ENCODE results near the gene MAPK7. TPM values are rescaled to one million over a fixed set of nuclear protein-coding genes. Genes with fewer than 3 reads are reported as not detected.

Gene MAPK7
- total RNA-seq, 1 donor from 2014 or later = 7.2 TPM

DNA sequence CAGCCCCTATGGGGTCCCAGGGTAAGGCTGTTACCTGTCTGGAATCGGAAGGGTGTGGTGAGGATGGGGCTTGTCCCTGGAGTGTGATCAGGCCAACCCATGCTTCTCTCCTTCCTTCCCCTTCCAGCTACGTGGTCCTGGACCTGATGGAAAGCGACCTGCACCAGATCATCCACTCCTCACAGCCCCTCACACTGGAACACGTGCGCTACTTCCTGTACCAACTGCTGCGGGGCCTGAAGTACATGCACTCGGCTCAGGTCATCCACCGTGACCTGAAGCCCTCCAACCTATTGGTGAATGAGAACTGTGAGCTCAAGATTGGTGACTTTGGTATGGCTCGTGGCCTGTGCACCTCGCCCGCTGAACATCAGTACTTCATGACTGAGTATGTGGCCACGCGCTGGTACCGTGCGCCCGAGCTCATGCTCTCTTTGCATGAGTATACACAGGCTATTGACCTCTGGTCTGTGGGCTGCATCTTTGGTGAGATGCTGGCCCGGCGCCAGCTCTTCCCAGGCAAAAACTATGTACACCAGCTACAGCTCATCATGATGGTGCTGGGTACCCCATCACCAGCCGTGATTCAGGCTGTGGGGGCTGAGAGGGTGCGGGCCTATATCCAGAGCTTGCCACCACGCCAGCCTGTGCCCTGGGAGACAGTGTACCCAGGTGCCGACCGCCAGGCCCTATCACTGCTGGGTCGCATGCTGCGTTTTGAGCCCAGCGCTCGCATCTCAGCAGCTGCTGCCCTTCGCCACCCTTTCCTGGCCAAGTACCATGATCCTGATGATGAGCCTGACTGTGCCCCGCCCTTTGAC, 2.4 kb downstream of the MAPK7 start:
- DNase-seq (ENCODE audit: low read depth in 2 of 2) = no peak

DNA sequence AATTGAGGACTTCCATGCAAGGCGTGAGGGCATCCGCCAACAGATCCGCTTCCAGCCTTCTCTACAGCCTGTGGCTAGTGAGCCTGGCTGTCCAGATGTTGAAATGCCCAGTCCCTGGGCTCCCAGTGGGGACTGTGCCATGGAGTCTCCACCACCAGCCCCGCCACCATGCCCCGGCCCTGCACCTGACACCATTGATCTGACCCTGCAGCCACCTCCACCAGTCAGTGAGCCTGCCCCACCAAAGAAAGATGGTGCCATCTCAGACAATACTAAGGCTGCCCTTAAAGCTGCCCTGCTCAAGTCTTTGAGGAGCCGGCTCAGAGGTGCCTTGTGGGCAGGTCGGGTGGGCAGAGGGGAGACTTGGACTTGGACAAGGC, 3.1 kb downstream of the MAPK7 start:
- DNase-seq (ENCODE audit: low read depth in 2 of 2) = no peak

GRCh38 chr17:19381741-19382444, 3.6 kb downstream of the MAPK7 start:
- DNase-seq (ENCODE audit: low read depth in 2 of 2) = no peak

- no peak for DNase-seq (ENCODE audit: low read depth in 2 of 2)
Measured at GRCh38 chr17:19382531-19383444, 4.5 kb downstream of the MAPK7 start.

DNA sequence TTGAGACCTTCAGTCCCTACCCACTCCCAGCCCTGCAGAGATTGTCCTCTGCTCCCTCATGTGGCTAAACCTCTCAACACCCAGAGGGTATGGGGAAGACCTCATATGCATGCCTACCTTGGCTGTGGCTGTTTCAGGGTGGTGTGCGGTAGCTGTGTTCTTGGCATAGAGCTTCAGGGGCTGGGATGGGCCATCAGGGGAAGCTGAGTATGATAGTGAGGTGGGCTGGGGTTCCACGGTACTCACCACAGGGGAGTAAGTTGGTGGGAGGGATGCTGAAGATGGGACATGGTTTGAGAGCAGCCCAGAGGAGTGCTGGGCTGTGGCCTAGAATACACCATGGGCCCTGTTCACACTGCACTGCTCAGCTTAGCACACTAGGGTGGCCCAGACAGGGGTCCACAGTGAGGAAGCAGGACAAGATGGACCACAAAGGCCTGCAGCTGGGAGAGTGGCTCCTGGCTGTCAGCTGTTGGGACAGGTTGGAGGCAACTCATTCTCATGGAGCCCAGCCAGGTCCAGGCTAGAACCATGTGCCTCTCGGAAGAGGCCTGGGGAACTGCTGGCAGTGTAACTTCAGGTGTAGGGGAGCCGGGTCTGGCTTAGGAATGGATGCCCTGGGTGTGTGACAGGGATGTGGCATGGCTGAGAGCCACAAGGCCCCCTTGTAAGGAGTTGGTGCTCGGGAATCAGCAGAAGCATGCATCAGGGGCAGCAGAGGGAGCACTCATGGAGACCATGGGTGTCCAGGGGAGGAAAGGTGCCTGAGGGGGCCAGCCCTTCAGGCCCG, 5.6 kb downstream of the MAPK7 start:
- DNase-seq (ENCODE audit: low read depth in 2 of 2) = no peak

- no peak for DNase-seq (ENCODE audit: low read depth in 2 of 2)
Measured at GRCh38 chr17:19384723-19385391, 6.6 kb downstream of the MAPK7 start.

DNA sequence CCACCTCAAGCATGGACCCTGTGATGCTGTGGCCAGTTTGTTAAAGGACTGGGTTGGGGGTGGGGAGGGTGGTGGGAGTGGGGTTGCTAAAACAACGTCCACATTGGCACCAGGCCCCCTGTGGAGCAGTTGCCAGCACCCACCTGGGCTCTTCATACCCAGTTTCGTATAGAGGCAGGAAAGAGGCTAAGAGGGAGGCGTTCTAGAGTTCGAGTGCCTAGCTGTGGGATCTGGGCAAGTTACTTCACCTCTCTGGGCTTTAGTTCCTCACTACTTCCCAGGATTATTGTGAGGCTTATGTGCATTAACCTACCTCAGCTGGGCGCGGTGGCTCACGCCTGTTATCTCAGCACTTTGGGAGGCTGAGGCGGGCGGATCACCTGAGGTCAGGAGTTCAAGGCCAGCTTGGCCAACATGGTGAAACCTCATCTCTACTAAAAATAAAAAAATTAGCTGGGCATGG, 7.3 kb downstream of the MAPK7 start:
- DNase-seq (ENCODE audit: low read depth in 2 of 2) = no peak

DNA sequence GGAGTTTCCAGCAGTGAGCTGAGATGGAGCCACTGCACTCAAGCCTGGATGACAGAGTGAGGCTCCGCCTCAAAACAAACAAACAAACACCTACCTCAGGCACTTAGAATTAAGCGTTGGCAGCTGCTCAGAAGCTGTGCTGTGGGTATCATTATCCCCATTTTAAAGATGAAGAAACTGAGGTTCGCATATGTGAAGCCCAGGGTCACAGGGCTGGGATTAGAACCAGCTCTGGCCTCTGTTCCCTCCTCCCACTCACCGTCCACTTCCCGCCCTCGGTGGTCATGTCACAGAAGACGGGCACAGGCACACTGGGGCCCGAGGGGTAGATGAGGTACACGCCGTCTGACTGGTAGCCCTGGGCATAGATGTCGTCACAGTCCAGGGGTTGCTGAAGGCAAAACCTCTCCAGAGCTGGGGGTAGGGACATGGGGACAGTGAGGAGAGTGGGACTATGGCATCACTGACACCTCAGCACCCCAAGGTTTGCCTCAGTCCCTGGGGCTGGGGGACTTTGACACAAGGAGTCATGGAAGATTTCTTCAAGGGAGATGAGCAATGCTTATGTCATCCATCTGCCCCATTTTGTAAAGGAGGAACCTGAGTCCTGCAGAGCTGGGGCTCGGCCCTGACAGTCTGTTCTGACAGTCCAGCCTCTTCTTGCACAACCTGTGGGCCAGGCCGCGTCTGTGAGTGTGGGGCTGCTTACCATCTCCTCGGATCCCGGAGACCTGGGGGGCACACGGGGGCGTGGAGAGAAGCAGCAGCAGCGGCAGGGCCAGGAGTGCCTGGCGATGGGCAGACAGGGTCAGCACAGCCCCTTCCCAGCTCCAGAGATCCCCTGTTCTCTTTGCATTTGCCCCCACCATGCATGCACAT, 8.0 kb downstream of the MAPK7 start:
- no peak for DNase-seq (ENCODE audit: low read depth in 2 of 2)

DNA sequence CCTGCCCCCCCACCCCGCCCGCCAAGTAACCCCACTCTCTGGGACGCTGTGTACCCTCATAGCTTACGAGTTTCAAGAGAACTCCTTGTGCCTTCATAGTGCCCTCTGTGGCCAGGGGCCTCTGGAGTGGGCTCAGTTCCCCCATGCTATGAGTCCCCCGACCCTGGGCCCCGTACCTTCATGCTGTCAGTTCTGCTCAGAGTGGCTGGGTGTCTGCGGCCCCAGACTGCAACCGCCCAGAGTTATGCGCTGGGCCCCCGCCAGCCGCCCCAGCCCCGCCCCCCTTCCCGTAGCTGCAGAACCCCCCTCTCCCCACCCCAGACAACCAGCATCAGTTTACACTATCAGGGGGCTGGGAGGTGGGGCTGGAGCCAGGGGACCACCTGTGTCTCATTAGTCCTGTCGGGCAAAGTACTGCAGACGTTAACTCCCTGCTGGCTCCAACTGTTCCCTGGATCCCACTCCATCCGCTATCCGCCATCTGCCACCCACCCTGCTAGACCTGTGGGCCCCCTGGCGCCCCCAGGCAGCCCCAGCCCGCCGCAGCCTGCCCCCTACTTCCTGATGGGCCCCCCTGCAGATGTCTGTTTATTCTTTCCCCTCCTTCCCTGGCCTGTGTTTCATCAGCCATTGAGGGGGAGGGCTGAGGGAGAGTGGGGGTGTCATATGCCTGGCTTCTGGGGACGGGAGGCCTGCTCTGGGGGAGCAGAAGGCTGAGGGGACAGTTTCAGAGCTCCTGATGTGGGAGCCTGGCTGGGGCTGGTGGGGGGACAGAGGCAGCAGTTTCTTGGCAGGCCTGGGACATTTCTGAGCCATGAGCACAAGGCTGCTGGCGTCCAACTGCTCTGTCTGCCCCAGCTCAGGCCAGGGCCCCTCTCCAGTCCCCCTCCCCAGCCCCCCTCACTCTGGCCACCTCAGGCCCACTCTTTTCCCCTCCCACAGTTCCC, 8.9 kb downstream of the MAPK7 start, which contains the start of gene MFAP4:
MFAP4 (minus strand) TSS at position 217 of the 947 bp plus-strand sequence; CDS start at position 182, 35 bp downstream.
- no peak for DNase-seq (ENCODE audit: low read depth in 2 of 2)

GRCh38 chr17:19387921-19388521, 9.7 kb downstream of the MAPK7 start:
- DNase-seq (ENCODE audit: low read depth in 2 of 2) = no peak

- peak; percentile 53 to 91 for DNase-seq (ENCODE audit: low read depth in 2 of 2)
Measured at GRCh38 chr17:19388791-19389785, 10.8 kb downstream of the MAPK7 start.

- DNase-seq (ENCODE audit: low read depth in 2 of 2) = no peak
Measured at GRCh38 chr17:19390951-19391350, 12.7 kb downstream of the MAPK7 start.

DNA sequence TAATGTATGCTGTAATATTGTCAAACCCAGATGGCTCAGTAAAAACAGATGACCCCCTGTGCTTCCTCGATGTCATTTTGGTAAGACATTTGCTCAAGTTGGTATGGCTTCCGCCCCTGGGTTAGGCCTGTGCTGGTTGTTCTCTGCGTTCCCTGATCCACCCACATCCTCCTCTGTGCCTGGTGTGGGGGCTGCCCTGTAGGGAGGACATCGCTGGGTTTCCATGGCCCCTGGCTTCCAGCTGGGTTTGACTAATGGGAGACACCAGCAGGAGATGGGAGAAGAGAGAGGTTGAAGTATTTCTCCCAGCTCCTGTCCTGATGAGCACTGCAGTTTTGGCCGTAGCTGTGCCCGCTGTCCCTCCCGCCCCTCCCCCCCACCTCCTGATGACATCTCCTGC, 13.1 kb downstream of the MAPK7 start:
- no peak for DNase-seq (ENCODE audit: low read depth in 2 of 2)

GRCh38 chr17:19392303-19392702, 14.0 kb downstream of the MAPK7 start:
- no peak for DNase-seq (ENCODE audit: low read depth in 2 of 2)

DNA sequence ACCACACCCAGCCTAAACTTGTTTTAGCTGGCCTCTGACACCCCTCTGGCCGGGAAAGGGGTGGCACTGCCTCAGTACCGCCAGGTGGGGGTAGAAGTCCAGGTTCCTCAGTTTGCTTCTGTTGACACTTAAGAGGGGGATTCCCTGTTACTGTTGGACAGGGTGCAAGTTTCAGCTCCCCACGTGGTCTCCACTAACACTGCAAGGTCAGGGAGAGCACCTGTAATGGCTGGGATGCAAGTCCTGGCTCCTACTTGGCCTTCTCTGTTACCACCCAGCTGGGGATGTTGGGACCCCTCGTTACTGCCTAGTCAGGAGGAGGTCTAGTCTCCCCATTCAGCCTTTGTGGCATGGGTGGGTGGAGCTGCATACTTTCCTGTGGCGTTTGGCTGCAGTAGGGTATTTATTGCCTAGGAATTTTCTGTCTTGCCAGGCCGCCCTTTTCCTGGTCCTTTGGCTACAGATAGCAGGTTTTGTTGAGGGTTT, 19.3 kb downstream of the MAPK7 start:
- peak; percentile 58 to 72 for DNase-seq (ENCODE audit: low read depth in 2 of 2)

All from dermis microvascular lymphatic vessel endothelial cell (primary cell).